GM12878 (cell line): ENCODE results near the gene MYCBPAP. TPM values are rescaled to one million over a fixed set of nuclear protein-coding genes. Genes with fewer than 3 reads are reported as not detected.

Experiments
- EZH2 ChIP-seq: IDR thresholded peaks from 2 replicates; pipeline ENCODE4 v1.6.1; 2012; ENCODE audit warnings: low read depth, mild to moderate bottlenecking, control low read depth, inconsistent platforms, low read length, borderline replicate concordance; ENCODE audit not compliant: control insufficient read depth
- FOS ChIP-seq: IDR thresholded peaks from 3 replicates; pipeline ENCODE4 v1.6.1; 2011; ENCODE audit warnings: borderline replicate concordance; ENCODE audit not compliant: insufficient read length; ENCODE audit errors: extremely low read depth
- HDGF ChIP-seq: fragments of 450-650 bp; IDR thresholded peaks from 2 replicates; pipeline ENCODE4 v1.6.1; 2016; ENCODE audit warnings: antibody characterized with exemption
- NKRF ChIP-seq: fragments of 450-650 bp; conservative IDR thresholded peaks from 2 replicates; pipeline ENCODE4 v1.6.1; 2017; ENCODE audit warnings: mild to moderate bottlenecking, moderate library complexity
- ZBTB4 ChIP-seq: fragments of 450-650 bp; formaldehyde crosslinking; IDR thresholded peaks from 2 replicates; pipeline ENCODE4 v1.4.0; 2022; ENCODE audit warnings: mild to moderate bottlenecking, moderate library complexity
- polyA plus RNA-seq, 11 experiments: library from polyadenylated mRNA; depleted of rRNA in 4 of 11; unstranded in 6 of 11; stranded (reverse) in 5 of 11; fragments of >200 nt; fragmentation: Nextera tagmentation in 4 of 11; fragmentation: Illumina TruSeq in 1 of 11; extraction: Ambion mirVana in 4 of 11; extraction: Trizol in 1 of 11; gene quantifications; 1 replicate in 1 of 11; 2 replicates in 10 of 11; pipeline versions ENCODE4 v1.2.1 to v1.2.3, GENCODE V29; 2011 to 2016; ENCODE audit warnings: inconsistent platforms in 2 of 11, missing spikeins in 2 of 11, low read depth in 1 of 11
- total RNA-seq, 4 experiments: library from RNA; depleted of rRNA in 3 of 4; stranded (reverse); fragments of >200 nt in 3 of 4; fragmentation: Illumina TruSeq in 1 of 4; extraction: Trizol in 1 of 4; gene quantifications; 2 replicates each; pipeline versions ENCODE4 v1.2.1 to v1.2.3, GENCODE V29; 2013 to 2021

MYCBPAP gene
- total and polyA plus RNA-seq, 10 of the 15 experiments (the other 5 are each of a cell fraction or from before 2014, with no cell fraction given): 0.23 to 2.7 (median 1.5) TPM

- no peak for TF ChIP-seq ZBTB4
- TF ChIP-seq FOS: no peak
- TF ChIP-seq HDGF: peak; percentile 78; the same call in 1 of the 2 replicates
- no peak for TF ChIP-seq EZH2
- TF ChIP-seq NKRF: peak; percentile 71; the same call in 1 of the 2 replicates
Measured at GRCh38 chr17:50547035-50547735, 38.9 kb downstream of the MYCBPAP start, which contains the start of gene SPATA20 (continued).
